Gastrocnemius medialis (tissue), 4 donors: ENCODE measurements around the gene RNGTT. TPM values are rescaled to one million over a fixed set of nuclear protein-coding genes. Genes with fewer than 3 reads are reported as not detected.
"Not testable (repeated sequence)": the region's sequence is repeated elsewhere in the genome, so short reads cannot be mapped to it uniquely, and the experiment has no call there.

Experiments used
- ATAC-seq, 2 donors: fragments of 150-250 bp; one replicate each; pipeline ENCODE4 v1.9.1; 2016
- DNase-seq, 2 donors: peaks; one replicate each; pipeline ENCODE4 v3.0.0-alpha.2; 2019
- H3K27ac ChIP-seq, 4 donors: fragments of 200-600 bp; sonication (generic); 1 replicate in 1 of 4; 2 replicates in 3 of 4; pipeline ENCODE4 v1.5.1; 2016 to 2018; ENCODE audit warnings: mild to moderate bottlenecking in 2 of 4, moderate library complexity in 1 of 4
- H3K27me3 ChIP-seq, 3 donors: fragments of 200-600 bp; sonication (generic) in 2 of 3; 1 replicate in 1 of 3; 2 replicates in 2 of 3; pipeline versions ENCODE4 v1.5.1 to v1.6.0; 2016 to 2019; ENCODE audit warnings: mild to moderate bottlenecking in 1 of 3, moderate library complexity in 1 of 3
- H3K36me3 ChIP-seq, 2 donors: fragments of 200-600 bp; sonication (generic) in 1 of 2; one replicate each; pipeline ENCODE4 v1.5.1; 2017 to 2018
- H3K4me1 ChIP-seq, 2 donors: fragments of 200-600 bp; sonication (generic) in 1 of 2; one replicate each; pipeline ENCODE4 v1.5.1; 2016 to 2017; ENCODE audit warnings: mild to moderate bottlenecking in 2 of 2
- H3K4me3 ChIP-seq, 4 donors: fragments of 200-600 bp; sonication (generic) in 3 of 4; 1 replicate in 1 of 4; 2 replicates in 3 of 4; pipeline ENCODE4 v1.5.1; 2016 to 2019; ENCODE audit warnings: mild to moderate bottlenecking in 2 of 4
- H3K9me3 ChIP-seq, 3 donors: fragments of 200-600 bp; sonication (generic) in 2 of 3; 1 replicate in 1 of 3; 2 replicates in 2 of 3; pipeline ENCODE4 v1.5.1; 2016 to 2019
- CTCF ChIP-seq, 5 experiments: fragments of 450-650 bp in 3 of 5; fragments of 200-600 bp in 2 of 5; sonication (generic) in 2 of 5; IDR thresholded peaks in 4 of 5; conservative IDR thresholded peaks in 1 of 5; 1 replicate in 4 of 5; 2 replicates in 1 of 5; pipeline ENCODE4 v1.5.1; 2016 to 2019; ENCODE audit warnings: antibody characterized with exemption in 5 of 5, mild to moderate bottlenecking in 3 of 5, moderate library complexity in 3 of 5
- POLR2A ChIP-seq, 2 donors: fragments of 450-650 bp; IDR thresholded peaks; one replicate each; pipeline ENCODE4 v1.6.1; 2017; ENCODE audit warnings: antibody characterized with exemption in 2 of 2, mild to moderate bottlenecking in 2 of 2, moderate library complexity in 2 of 2
- in situ Hi-C, 4 donors: fragments of 200-750 bp; cut with MboI; loops; one replicate each; pipeline versions ENCODE4 v1.15.0 to v1.8.0; 2017; ENCODE audit warnings: low sequenced_read_pairs in 4 of 4
- intact Hi-C: fragments of 100-400 bp; cut with DNase I; formaldehyde crosslinking; loops from one replicate; pipeline ENCODE4 v1.15.1; 2023; ENCODE audit warnings: low total_unique reads
- total RNA-seq, 4 donors: library from RNA; depleted of rRNA; stranded (reverse); fragments of >200 nt; gene quantifications; one replicate each; pipeline versions ENCODE4 v1.1.0 to v1.2.3, GENCODE V29; 2016

Gene RNGTT
- total RNA-seq, 4 donors from 2014 or later, result 4.9 to 11.3 (median 8.2) TPM

GRCh38 chr6:88730611-88731011 is 232.8 kb downstream of the RNGTT start:
- in situ Hi-C loops, result no loop called here
- DNase-seq, result no peak
- H3K4me1 ChIP-seq, result peaks cover 0 to 1% of the 10 kb centered on the region in 2 donors
- H3K4me3 ChIP-seq, result no peak overlapping the region
- no peak for ATAC-seq
- TF ChIP-seq POLR2A (IDR thresholded peaks at IDR 0.05), result no peak
- no peak for TF ChIP-seq CTCF (IDR thresholded peaks at IDR 0.05 in 4 of 5, conservative IDR thresholded peaks at IDR 0.05 in 1 of 5)
- no peaks in the 10 kb centered on the region for H3K27me3 ChIP-seq
- H3K9me3 ChIP-seq, result no peaks in the 10 kb centered on the region
- H3K36me3 ChIP-seq, result no peaks in the 10 kb centered on the region
- H3K27ac ChIP-seq, result no peak overlapping the region
- intact Hi-C loops, result no loop called here

GRCh38 chr6:88728756-88729155 is 234.7 kb downstream of the RNGTT start:
- Histone ChIP-seq H3K36me3 (no peaks in the 10 kb centered on the region), H3K4me3 (no peak overlapping the region), H3K27ac (no peak overlapping the region), H3K9me3 (no peaks in the 10 kb centered on the region), H3K27me3 (no peaks in the 10 kb centered on the region), H3K4me1 (no peaks in the 10 kb centered on the region)
- intact Hi-C loops, result no loop called here
- DNase-seq, result no peak
- no peak for ATAC-seq
- in situ Hi-C loops, result no loop called here
- TF ChIP-seq CTCF (IDR thresholded peaks at IDR 0.05 in 4 of 5, conservative IDR thresholded peaks at IDR 0.05 in 1 of 5) (no peak), POLR2A (IDR thresholded peaks at IDR 0.05) (no peak)

- H3K36me3 ChIP-seq, H3K9me3 ChIP-seq, in situ Hi-C loops, H3K4me1 ChIP-seq, H3K4me3 ChIP-seq, H3K27me3 ChIP-seq, ATAC-seq, intact Hi-C loops, DNase-seq, H3K27ac ChIP-seq: not testable (repeated sequence)
Observed at GRCh38 chr6:88726409-88726808, 237.0 kb downstream of the RNGTT start.

- no peaks in the 10 kb centered on the region for H3K27me3 ChIP-seq
- no peak for ATAC-seq
- no peak overlapping the region for H3K27ac ChIP-seq
- no peaks in the 10 kb centered on the region for H3K36me3 ChIP-seq
- H3K4me3 ChIP-seq, result no peak overlapping the region
- H3K4me1 ChIP-seq, result no peaks in the 10 kb centered on the region
- TF ChIP-seq CTCF (IDR thresholded peaks at IDR 0.05 in 4 of 5, conservative IDR thresholded peaks at IDR 0.05 in 1 of 5), result no peak
- in situ Hi-C loops (no loop called here), intact Hi-C loops (no loop called here)
- no peak for DNase-seq
- no peaks in the 10 kb centered on the region for H3K9me3 ChIP-seq
Observed at GRCh38 chr6:88725111-88725975, 238.1 kb downstream of the RNGTT start.

GRCh38 chr6:88722686-88723085 is 240.7 kb downstream of the RNGTT start:
- TF ChIP-seq POLR2A (IDR thresholded peaks at IDR 0.05), result no peak
- no peak for TF ChIP-seq CTCF (IDR thresholded peaks at IDR 0.05 in 4 of 5, conservative IDR thresholded peaks at IDR 0.05 in 1 of 5)
- Histone ChIP-seq H3K4me3 (no peak overlapping the region), H3K27ac (no peak overlapping the region), H3K27me3 (no peaks in the 10 kb centered on the region), H3K9me3 (no peaks in the 10 kb centered on the region), H3K4me1 (no peaks in the 10 kb centered on the region), H3K36me3 (no peaks in the 10 kb centered on the region)
- in situ Hi-C loops (no loop called here), intact Hi-C loops (no loop called here)
- DNase-seq (no peak), ATAC-seq (no peak)

- H3K27me3 ChIP-seq, H3K9me3 ChIP-seq, in situ Hi-C loops, H3K36me3 ChIP-seq, H3K27ac ChIP-seq, DNase-seq, H3K4me3 ChIP-seq, ATAC-seq, intact Hi-C loops: not testable (repeated sequence)
- H3K4me1 ChIP-seq, result peaks cover 0 to 10% of the 10 kb centered on the region in 2 donors
Observed at GRCh38 chr6:88716399-88716798, 247.0 kb downstream of the RNGTT start.
